HepG2 (cell line): ENCODE results near the gene MCM8. TPM values are rescaled to one million over a fixed set of nuclear protein-coding genes. Genes with fewer than 3 reads are reported as not detected.
A peak's percentile ranks its signal among the peaks of the same experiment; 100 is the strongest.

ENCODE experiments used
- BCL6 ChIP-seq: IDR thresholded peaks from 2 replicates; pipeline ENCODE4 v1.6.1; 2016; ENCODE audit warnings: missing genetic modification reagents, missing compliant biosample characterization
- CHCHD3 ChIP-seq: sonication (generic); formaldehyde crosslinking; IDR thresholded peaks from 2 replicates; pipeline ENCODE4 v1.8.0; 2022; ENCODE audit warnings: mild to moderate bottlenecking, missing genetic modification reagents, moderate library complexity
- GFI1 ChIP-seq: sonication (generic); formaldehyde crosslinking; IDR thresholded peaks from 2 replicates; pipeline ENCODE4 v1.5.0; 2020; ENCODE audit warnings: missing genetic modification reagents, mild to moderate bottlenecking, borderline replicate concordance
- HMGA1 ChIP-seq: sonication (generic); formaldehyde crosslinking; conservative IDR thresholded peaks from 2 replicates; pipeline ENCODE4 v1.4.0; 2020; ENCODE audit warnings: missing genetic modification reagents
- NCOA5 ChIP-seq: sonication (generic); formaldehyde crosslinking; IDR thresholded peaks from 2 replicates; pipeline ENCODE4 v1.4.0; 2020; ENCODE audit warnings: missing genetic modification reagents
- SP5 ChIP-seq: IDR thresholded peaks from 2 replicates; pipeline ENCODE4 v1.6.1; 2016; ENCODE audit warnings: low read depth, borderline replicate concordance
- ZMYM4 ChIP-seq: sonication (generic); formaldehyde crosslinking; IDR thresholded peaks from 2 replicates; pipeline ENCODE4 v1.8.1; 2023; ENCODE audit warnings: mild to moderate bottlenecking, missing genetic modification reagents
- ZNF121 ChIP-seq: sonication (generic); formaldehyde crosslinking; IDR thresholded peaks from 2 replicates; pipeline ENCODE4 v1.5.0; 2020; ENCODE audit warnings: mild to moderate bottlenecking, missing genetic modification reagents
- ZNF777 ChIP-seq: sonication (generic); formaldehyde crosslinking; IDR thresholded peaks from 2 replicates; pipeline ENCODE4 v1.4.0; 2020; ENCODE audit warnings: missing genetic modification reagents
- ZSCAN22 ChIP-seq: sonication (generic); formaldehyde crosslinking; IDR thresholded peaks from 2 replicates; pipeline ENCODE4 v1.4.0; 2020; ENCODE audit warnings: mild to moderate bottlenecking, missing genetic modification reagents
- polyA plus RNA-seq, 8 experiments: library from polyadenylated mRNA; depleted of rRNA in 3 of 8; stranded (reverse) in 7 of 8; unstranded in 1 of 8; fragments of >200 nt; fragmentation: Illumina TruSeq in 4 of 8; extraction: Trizol in 4 of 8; gene quantifications; 2 replicates each; pipeline versions ENCODE4 v1.2.1 to v1.2.3, GENCODE V29; 2011 to 2016; ENCODE audit warnings: low read depth in 4 of 8, missing spikeins in 1 of 8, mixed read lengths in 1 of 8; ENCODE audit not compliant: insufficient read depth in 1 of 8
- total RNA-seq, 5 experiments: library from RNA; depleted of rRNA; stranded (reverse); fragments of >200 nt; fragmentation: Illumina TruSeq; extraction: Trizol; gene quantifications; 2 replicates each; pipeline ENCODE4 v1.2.3, GENCODE V29; 2016; ENCODE audit warnings: low read depth in 1 of 5
- TF ChIP-seq, protein P1 (sequence below): sonication (generic); formaldehyde crosslinking; IDR thresholded peaks from 2 replicates; pipeline ENCODE4 v1.4.0; 2020; ENCODE audit warnings: missing genetic modification reagents
- TF ChIP-seq, protein P2 (sequence below): sonication (generic); formaldehyde crosslinking; IDR thresholded peaks from 2 replicates; pipeline ENCODE4 v1.5.0; 2020; ENCODE audit warnings: mild to moderate bottlenecking, missing genetic modification reagents, borderline replicate concordance
- TF ChIP-seq, protein P3 (sequence below): sonication (generic); formaldehyde crosslinking; IDR thresholded peaks from 2 replicates; pipeline ENCODE4 v1.4.0; 2020; ENCODE audit warnings: missing genetic modification reagents
- TF ChIP-seq, protein P4 (sequence below): sonication (generic); formaldehyde crosslinking; IDR thresholded peaks from 2 replicates; pipeline ENCODE4 v1.8.0; 2022; ENCODE audit warnings: mild to moderate bottlenecking, missing genetic modification reagents; ENCODE audit not compliant: insufficient replicate concordance

Gene MCM8
- total and polyA plus RNA-seq, 2 of the 13 experiments (the other 11 are each of a cell fraction or from before 2014, with no cell fraction given) = 11.5 to 59.3 TPM

DNA sequence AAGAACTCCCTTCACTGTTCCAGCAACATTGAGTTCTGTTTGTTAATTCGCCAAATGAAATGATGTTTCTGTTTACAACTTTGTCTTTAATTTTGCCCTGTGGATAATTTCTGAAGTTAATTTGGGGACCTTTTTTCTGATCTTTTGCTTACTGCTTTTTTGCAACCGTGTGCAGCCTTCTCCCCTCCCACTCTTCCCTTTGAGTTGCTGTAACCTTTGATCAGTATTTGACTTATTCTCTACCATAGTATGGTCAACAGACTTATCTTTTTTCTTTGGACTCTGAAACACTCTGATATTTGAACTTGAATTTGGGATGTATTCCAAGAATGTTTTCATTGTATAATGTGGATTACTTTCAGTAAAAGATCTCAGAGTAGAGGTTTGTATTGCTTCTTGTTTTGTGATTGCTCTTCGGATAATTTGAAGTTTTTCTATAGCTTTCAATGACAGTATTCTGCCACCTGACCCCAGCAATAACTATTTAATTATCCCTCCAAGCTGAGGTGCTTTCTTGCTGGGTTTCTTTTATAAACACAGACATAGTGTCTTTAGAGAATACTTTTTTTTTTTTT is 57.2 kb downstream of the MCM8 start (continued):
- TF ChIP-seq, protein P1, sequence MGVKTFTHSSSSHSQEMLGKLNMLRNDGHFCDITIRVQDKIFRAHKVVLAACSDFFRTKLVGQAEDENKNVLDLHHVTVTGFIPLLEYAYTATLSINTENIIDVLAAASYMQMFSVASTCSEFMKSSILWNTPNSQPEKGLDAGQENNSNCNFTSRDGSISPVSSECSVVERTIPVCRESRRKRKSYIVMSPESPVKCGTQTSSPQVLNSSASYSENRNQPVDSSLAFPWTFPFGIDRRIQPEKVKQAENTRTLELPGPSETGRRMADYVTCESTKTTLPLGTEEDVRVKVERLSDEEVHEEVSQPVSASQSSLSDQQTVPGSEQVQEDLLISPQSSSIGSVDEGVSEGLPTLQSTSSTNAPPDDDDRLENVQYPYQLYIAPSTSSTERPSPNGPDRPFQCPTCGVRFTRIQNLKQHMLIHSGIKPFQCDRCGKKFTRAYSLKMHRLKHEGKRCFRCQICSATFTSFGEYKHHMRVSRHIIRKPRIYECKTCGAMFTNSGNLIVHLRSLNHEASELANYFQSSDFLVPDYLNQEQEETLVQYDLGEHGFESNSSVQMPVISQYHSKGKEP (CRISPR knock-in tag) = no peak; the same call in 1 of the 2 replicates
- TF ChIP-seq SP5 = peak; percentile 99
- TF ChIP-seq, protein P2, sequence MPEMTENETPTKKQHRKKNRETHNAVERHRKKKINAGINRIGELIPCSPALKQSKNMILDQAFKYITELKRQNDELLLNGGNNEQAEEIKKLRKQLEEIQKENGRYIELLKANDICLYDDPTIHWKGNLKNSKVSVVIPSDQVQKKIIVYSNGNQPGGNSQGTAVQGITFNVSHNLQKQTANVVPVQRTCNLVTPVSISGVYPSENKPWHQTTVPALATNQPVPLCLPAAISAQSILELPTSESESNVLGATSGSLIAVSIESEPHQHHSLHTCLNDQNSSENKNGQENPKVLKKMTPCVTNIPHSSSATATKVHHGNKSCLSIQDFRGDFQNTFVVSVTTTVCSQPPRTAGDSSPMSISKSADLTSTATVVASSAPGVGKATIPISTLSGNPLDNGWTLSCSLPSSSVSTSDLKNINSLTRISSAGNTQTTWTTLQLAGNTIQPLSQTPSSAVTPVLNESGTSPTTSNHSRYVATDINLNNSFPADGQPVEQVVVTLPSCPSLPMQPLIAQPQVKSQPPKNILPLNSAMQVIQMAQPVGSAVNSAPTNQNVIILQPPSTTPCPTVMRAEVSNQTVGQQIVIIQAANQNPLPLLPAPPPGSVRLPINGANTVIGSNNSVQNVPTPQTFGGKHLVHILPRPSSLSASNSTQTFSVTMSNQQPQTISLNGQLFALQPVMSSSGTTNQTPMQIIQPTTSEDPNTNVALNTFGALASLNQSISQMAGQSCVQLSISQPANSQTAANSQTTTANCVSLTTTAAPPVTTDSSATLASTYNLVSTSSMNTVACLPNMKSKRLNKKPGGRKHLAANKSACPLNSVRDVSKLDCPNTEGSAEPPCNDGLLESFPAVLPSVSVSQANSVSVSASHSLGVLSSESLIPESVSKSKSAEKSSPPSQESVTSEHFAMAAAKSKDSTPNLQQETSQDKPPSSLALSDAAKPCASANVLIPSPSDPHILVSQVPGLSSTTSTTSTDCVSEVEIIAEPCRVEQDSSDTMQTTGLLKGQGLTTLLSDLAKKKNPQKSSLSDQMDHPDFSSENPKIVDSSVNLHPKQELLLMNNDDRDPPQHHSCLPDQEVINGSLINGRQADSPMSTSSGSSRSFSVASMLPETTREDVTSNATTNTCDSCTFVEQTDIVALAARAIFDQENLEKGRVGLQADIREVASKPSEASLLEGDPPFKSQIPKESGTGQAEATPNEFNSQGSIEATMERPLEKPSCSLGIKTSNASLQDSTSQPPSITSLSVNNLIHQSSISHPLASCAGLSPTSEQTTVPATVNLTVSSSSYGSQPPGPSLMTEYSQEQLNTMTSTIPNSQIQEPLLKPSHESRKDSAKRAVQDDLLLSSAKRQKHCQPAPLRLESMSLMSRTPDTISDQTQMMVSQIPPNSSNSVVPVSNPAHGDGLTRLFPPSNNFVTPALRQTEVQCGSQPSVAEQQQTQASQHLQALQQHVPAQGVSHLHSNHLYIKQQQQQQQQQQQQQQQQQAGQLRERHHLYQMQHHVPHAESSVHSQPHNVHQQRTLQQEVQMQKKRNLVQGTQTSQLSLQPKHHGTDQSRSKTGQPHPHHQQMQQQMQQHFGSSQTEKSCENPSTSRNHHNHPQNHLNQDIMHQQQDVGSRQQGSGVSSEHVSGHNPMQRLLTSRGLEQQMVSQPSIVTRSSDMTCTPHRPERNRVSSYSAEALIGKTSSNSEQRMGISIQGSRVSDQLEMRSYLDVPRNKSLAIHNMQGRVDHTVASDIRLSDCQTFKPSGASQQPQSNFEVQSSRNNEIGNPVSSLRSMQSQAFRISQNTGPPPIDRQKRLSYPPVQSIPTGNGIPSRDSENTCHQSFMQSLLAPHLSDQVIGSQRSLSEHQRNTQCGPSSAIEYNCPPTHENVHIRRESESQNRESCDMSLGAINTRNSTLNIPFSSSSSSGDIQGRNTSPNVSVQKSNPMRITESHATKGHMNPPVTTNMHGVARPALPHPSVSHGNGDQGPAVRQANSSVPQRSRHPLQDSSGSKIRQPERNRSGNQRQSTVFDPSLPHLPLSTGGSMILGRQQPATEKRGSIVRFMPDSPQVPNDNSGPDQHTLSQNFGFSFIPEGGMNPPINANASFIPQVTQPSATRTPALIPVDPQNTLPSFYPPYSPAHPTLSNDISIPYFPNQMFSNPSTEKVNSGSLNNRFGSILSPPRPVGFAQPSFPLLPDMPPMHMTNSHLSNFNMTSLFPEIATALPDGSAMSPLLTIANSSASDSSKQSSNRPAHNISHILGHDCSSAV (CRISPR knock-in tag) = no peak
- peak; percentile 100 for TF ChIP-seq BCL6 (CRISPR knock-in tag)
- TF ChIP-seq, protein P3, sequence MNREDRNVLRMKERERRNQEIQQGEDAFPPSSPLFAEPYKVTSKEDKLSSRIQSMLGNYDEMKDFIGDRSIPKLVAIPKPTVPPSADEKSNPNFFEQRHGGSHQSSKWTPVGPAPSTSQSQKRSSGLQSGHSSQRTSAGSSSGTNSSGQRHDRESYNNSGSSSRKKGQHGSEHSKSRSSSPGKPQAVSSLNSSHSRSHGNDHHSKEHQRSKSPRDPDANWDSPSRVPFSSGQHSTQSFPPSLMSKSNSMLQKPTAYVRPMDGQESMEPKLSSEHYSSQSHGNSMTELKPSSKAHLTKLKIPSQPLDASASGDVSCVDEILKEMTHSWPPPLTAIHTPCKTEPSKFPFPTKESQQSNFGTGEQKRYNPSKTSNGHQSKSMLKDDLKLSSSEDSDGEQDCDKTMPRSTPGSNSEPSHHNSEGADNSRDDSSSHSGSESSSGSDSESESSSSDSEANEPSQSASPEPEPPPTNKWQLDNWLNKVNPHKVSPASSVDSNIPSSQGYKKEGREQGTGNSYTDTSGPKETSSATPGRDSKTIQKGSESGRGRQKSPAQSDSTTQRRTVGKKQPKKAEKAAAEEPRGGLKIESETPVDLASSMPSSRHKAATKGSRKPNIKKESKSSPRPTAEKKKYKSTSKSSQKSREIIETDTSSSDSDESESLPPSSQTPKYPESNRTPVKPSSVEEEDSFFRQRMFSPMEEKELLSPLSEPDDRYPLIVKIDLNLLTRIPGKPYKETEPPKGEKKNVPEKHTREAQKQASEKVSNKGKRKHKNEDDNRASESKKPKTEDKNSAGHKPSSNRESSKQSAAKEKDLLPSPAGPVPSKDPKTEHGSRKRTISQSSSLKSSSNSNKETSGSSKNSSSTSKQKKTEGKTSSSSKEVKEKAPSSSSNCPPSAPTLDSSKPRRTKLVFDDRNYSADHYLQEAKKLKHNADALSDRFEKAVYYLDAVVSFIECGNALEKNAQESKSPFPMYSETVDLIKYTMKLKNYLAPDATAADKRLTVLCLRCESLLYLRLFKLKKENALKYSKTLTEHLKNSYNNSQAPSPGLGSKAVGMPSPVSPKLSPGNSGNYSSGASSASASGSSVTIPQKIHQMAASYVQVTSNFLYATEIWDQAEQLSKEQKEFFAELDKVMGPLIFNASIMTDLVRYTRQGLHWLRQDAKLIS (CRISPR knock-in tag) = 0 out of 2 replicates have a peak, but pooled peaks have one; percentile 7
- peak; percentile 64 for TF ChIP-seq GFI1 (CRISPR knock-in tag)
- TF ChIP-seq, protein P4, sequence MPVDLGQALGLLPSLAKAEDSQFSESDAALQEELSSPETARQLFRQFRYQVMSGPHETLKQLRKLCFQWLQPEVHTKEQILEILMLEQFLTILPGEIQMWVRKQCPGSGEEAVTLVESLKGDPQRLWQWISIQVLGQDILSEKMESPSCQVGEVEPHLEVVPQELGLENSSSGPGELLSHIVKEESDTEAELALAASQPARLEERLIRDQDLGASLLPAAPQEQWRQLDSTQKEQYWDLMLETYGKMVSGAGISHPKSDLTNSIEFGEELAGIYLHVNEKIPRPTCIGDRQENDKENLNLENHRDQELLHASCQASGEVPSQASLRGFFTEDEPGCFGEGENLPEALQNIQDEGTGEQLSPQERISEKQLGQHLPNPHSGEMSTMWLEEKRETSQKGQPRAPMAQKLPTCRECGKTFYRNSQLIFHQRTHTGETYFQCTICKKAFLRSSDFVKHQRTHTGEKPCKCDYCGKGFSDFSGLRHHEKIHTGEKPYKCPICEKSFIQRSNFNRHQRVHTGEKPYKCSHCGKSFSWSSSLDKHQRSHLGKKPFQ = no peak
- TF ChIP-seq CHCHD3 (CRISPR knock-in tag) = no peak
- no peak for TF ChIP-seq ZNF121
- 0 out of 2 replicates have a peak, but pooled peaks have one; percentile 23 for TF ChIP-seq ZSCAN22
- TF ChIP-seq ZMYM4 (CRISPR knock-in tag) = peak; percentile 66; the same call in 1 of the 2 replicates
- TF ChIP-seq ZNF777 = no peak
- TF ChIP-seq NCOA5 (CRISPR knock-in tag) = no peak
- TF ChIP-seq HMGA1 = no peak
